GM23338 (cell line): Measurements from ENCODE around the gene MUC12. TPM values are rescaled to one million over a fixed set of nuclear protein-coding genes. Genes with fewer than 3 reads are reported as not detected.
"Not testable (repeated sequence)": the region's sequence is repeated elsewhere in the genome, so short reads cannot be mapped to it uniquely, and the experiment has no call there.

Source experiments
- ATAC-seq: fragments of 200-7000 bp; cut with Tn5 transposase; 3 replicates; pipeline ENCODE4 v1.9.1; 2020
- DNase-seq: peaks from one replicate; pipeline ENCODE4 v3.0.0-alpha.2; 2015; ENCODE audit warnings: low spot score
- H2AFZ ChIP-seq: fragments of 200-600 bp; sonication (generic); 2 replicates; pipeline ENCODE4 v1.8.0; 2016; ENCODE audit warnings: antibody characterized with exemption, mild to moderate bottlenecking, moderate library complexity
- H3F3A ChIP-seq: fragments of 200-600 bp; sonication (generic); replicated peaks from 2 replicates; pipeline ENCODE4 v1.8.0; 2017; ENCODE audit warnings: antibody characterized with exemption, mixed run types, low read depth
- H3K27ac ChIP-seq: fragments of 200-600 bp; sonication (generic); 2 replicates; pipeline ENCODE4 v1.6.1; 2016; ENCODE audit warnings: low read depth
- H3K27me3 ChIP-seq: fragments of 200-600 bp; sonication (generic); 2 replicates; pipeline ENCODE4 v1.8.0; 2016; ENCODE audit warnings: mild to moderate bottlenecking, mixed run types, moderate library complexity; ENCODE audit not compliant: insufficient read depth
- H3K36me3 ChIP-seq: fragments of 200-600 bp; sonication (generic); 2 replicates; pipeline ENCODE4 v1.8.0; 2016; ENCODE audit warnings: mild to moderate bottlenecking; ENCODE audit not compliant: insufficient read depth
- H3K4me1 ChIP-seq: fragments of 200-600 bp; sonication (generic); 2 replicates; pipeline ENCODE4 v1.8.0; 2016; ENCODE audit warnings: mild to moderate bottlenecking, moderate library complexity; ENCODE audit not compliant: insufficient read depth
- H3K4me2 ChIP-seq: fragments of 200-600 bp; sonication (generic); 2 replicates; pipeline ENCODE4 v1.7.1; 2017; ENCODE audit warnings: mixed run types
- H3K4me3 ChIP-seq: fragments of 200-600 bp; sonication (generic); 2 replicates; pipeline ENCODE4 v1.6.1; 2016; ENCODE audit warnings: mixed run types
- H3K79me2 ChIP-seq: fragments of 200-600 bp; sonication (generic); replicated peaks from 2 replicates; pipeline ENCODE4 v1.8.0; 2017; ENCODE audit warnings: mild to moderate bottlenecking; ENCODE audit not compliant: insufficient read depth
- H3K9me2 ChIP-seq: fragments of 200-600 bp; sonication (generic); 2 replicates; pipeline ENCODE4 v1.8.0; 2017; ENCODE audit not compliant: insufficient read depth
- H4K20me1 ChIP-seq: fragments of 200-600 bp; sonication (generic); replicated peaks from 2 replicates; pipeline ENCODE4 v1.8.0; 2017; ENCODE audit warnings: mild to moderate bottlenecking; ENCODE audit not compliant: insufficient read depth
- H3K27ac Mint-ChIP-seq: 2 replicates; pipeline ENCODE4 v1.8.0; 2020; ENCODE audit warnings: inconsistent platforms, mild to moderate bottlenecking, moderate library complexity, mixed read lengths
- H3K27me3 Mint-ChIP-seq: 3 replicates; pipeline ENCODE4 v1.8.0; 2022; ENCODE audit warnings: low read depth, mild to moderate bottlenecking, moderate library complexity, mixed read lengths, inconsistent platforms; ENCODE audit not compliant: insufficient read depth, poor library complexity
- H3K36me3 Mint-ChIP-seq: 3 replicates; pipeline ENCODE4 v1.8.0; 2021; ENCODE audit warnings: low read depth, mild to moderate bottlenecking, inconsistent platforms, moderate library complexity, mixed read lengths
- H3K4me1 Mint-ChIP-seq: 3 replicates; pipeline ENCODE4 v1.8.0; 2020; ENCODE audit warnings: mild to moderate bottlenecking, inconsistent platforms, mixed read lengths
- H3K4me3 Mint-ChIP-seq: 3 replicates; pipeline ENCODE4 v1.8.0; 2021; ENCODE audit warnings: moderate library complexity, mild to moderate bottlenecking, inconsistent platforms, mixed read lengths
- H3K9me3 Mint-ChIP-seq: 3 replicates; pipeline ENCODE4 v1.8.0; 2020; ENCODE audit warnings: moderate library complexity, mild to moderate bottlenecking, inconsistent platforms, mixed read lengths
- CREB1 ChIP-seq: fragments of 250-450 bp; sonication (Bioruptor Pico); IDR thresholded peaks from 2 replicates; pipeline ENCODE4 v1.5.0; 2020; ENCODE audit warnings: low read depth, mild to moderate bottlenecking, moderate library complexity
- CTCF ChIP-seq, 2 experiments: fragments of 200-600 bp in 1 of 2; sonication (generic) in 1 of 2; conservative IDR thresholded peaks; 2 replicates each; pipeline versions ENCODE4 v1.5.1 to v1.6.1; 2016 to 2017; ENCODE audit warnings: antibody characterized with exemption in 2 of 2, low read depth in 2 of 2, mild to moderate bottlenecking in 2 of 2, moderate library complexity in 1 of 2
- ETS1 ChIP-seq: IDR thresholded peaks from 2 replicates; pipeline ENCODE4 v1.6.1; 2016; ENCODE audit warnings: antibody characterized with exemption
- EZH2 ChIP-seq: fragments of 200-600 bp; sonication (generic); IDR thresholded peaks from one replicate; pipeline ENCODE4 v1.8.0; 2017; ENCODE audit warnings: antibody characterized with exemption, mild to moderate bottlenecking, low read depth; ENCODE audit not compliant: unreplicated experiment
- EZH2phosphoT487 ChIP-seq: fragments of 200-600 bp; sonication (generic); IDR thresholded peaks from one replicate; pipeline ENCODE4 v1.8.1; 2018; ENCODE audit warnings: antibody characterized with exemption; ENCODE audit not compliant: unreplicated experiment
- JUNB ChIP-seq: IDR thresholded peaks from one replicate; pipeline ENCODE4 v1.6.1; 2016; ENCODE audit warnings: antibody characterized with exemption; ENCODE audit not compliant: unreplicated experiment
- NANOG ChIP-seq: IDR thresholded peaks from 2 replicates; pipeline ENCODE4 v1.6.1; 2016; ENCODE audit warnings: antibody characterized with exemption, borderline replicate concordance
- POLR2AphosphoS5 ChIP-seq: IDR thresholded peaks from 2 replicates; pipeline ENCODE4 v1.6.1; 2016; ENCODE audit warnings: antibody characterized with exemption, low read depth
- REST ChIP-seq: IDR thresholded peaks from one replicate; pipeline ENCODE4 v1.6.1; 2018; ENCODE audit warnings: antibody characterized with exemption; ENCODE audit not compliant: unreplicated experiment
- ZNF114 ChIP-seq: fragments of 250-450 bp; sonication (Bioruptor Pico); IDR thresholded peaks from 2 replicates; pipeline ENCODE4 v1.5.0; 2020; ENCODE audit warnings: mild to moderate bottlenecking, moderate library complexity
- polyA plus RNA-seq: library from polyadenylated mRNA; unstranded; fragments of >200 nt; fragmentation: Nextera tagmentation; extraction: Ambion mirVana; gene quantifications from 2 replicates; pipeline ENCODE4 v1.2.1, GENCODE V29; 2016
- total RNA-seq: library from RNA; depleted of rRNA; stranded (reverse); fragments of >200 nt; shearing (Covaris generic); gene quantifications from 2 replicates; pipeline ENCODE4 v1.2.3, GENCODE V29; 2014

MUC12 gene
- total and polyA plus RNA-seq, 2 experiments from 2014 or later = 4.6 to 18.0 TPM

- Mint-ChIP-seq H3K27ac (no peak overlapping the region), H3K36me3 (no peaks in the 10 kb centered on the region), H3K4me1 (peaks cover 35% of the 10 kb centered on the region), H3K27me3 (peaks cover 10% of the 10 kb centered on the region), H3K4me3 (no peak overlapping the region), H3K9me3 (no peaks in the 10 kb centered on the region; the same call in 2 of the 3 replicates)
- Histone ChIP-seq H3K9me2 (no peaks in the 10 kb centered on the region), H3K4me1 (peaks cover 13% of the 10 kb centered on the region), H3K4me3 (no peak overlapping the region), H3K4me2 (no peak overlapping the region), H3K79me2 (no peaks in the 10 kb centered on the region), H3K27ac (no peak overlapping the region), H4K20me1 (no peaks in the 10 kb centered on the region), H3K27me3 (no peaks in the 10 kb centered on the region), H3F3A (no peaks in the 10 kb centered on the region), H3K36me3 (no peaks in the 10 kb centered on the region), H2AFZ (no peak overlapping the region)
- ATAC-seq (no peak), DNase-seq (no peak)
- peak; percentile 22 to 31; a peak in 3 of 4 replicates for TF ChIP-seq CTCF (conservative IDR thresholded peaks at IDR 0.05; ENCODE audit: low read depth in 2 of 2)
- TF ChIP-seq EZH2phosphoT487 = no peak
Observed at GRCh38 chr7:100921039-100921438, 48.3 kb upstream of the MUC12 start.

- not testable (repeated sequence) for H2AFZ ChIP-seq, H3K9me2 ChIP-seq, H3K36me3 ChIP-seq, H3K27me3 ChIP-seq, H3K4me3 ChIP-seq, ATAC-seq, H3K27ac Mint-ChIP-seq, H3K27me3 Mint-ChIP-seq, DNase-seq, H4K20me1 ChIP-seq, H3K27ac ChIP-seq, H3K4me3 Mint-ChIP-seq, H3K79me2 ChIP-seq, H3F3A ChIP-seq, H3K9me3 Mint-ChIP-seq, H3K36me3 Mint-ChIP-seq, H3K4me2 ChIP-seq
- H3K4me1 Mint-ChIP-seq = peaks cover 35% of the 10 kb centered on the region
- H3K4me1 ChIP-seq = peaks cover 31% of the 10 kb centered on the region
Observed at GRCh38 chr7:100923616-100924015, 45.7 kb upstream of the MUC12 start.

- no peak overlapping the region for H2AFZ ChIP-seq
- H3K27me3 ChIP-seq = no peaks in the 10 kb centered on the region
- H3K4me3 Mint-ChIP-seq = peak overlapping the region; percentile 23; the same call in 1 of the 3 replicates
- H3K9me2 ChIP-seq = no peaks in the 10 kb centered on the region
- no peaks in the 10 kb centered on the region; the same call in 1 of the 2 replicates for H3K36me3 ChIP-seq
- peaks cover 30% of the 10 kb centered on the region for H3K4me1 ChIP-seq
- no peak overlapping the region; the same call in 1 of the 2 replicates for H3K4me3 ChIP-seq
- H3K79me2 ChIP-seq = no peaks in the 10 kb centered on the region
- H3K36me3 Mint-ChIP-seq = peaks cover 27% of the 10 kb centered on the region
- H4K20me1 ChIP-seq = no peaks in the 10 kb centered on the region
- TF ChIP-seq POLR2AphosphoS5 = no peak
- TF ChIP-seq REST = no peak
- TF ChIP-seq EZH2 = no peak
- no peak for TF ChIP-seq CTCF (conservative IDR thresholded peaks at IDR 0.05; ENCODE audit: low read depth in 2 of 2)
- no peak for TF ChIP-seq ETS1
- TF ChIP-seq ZNF114 (CRISPR knock-in tag) = no peak
- no peak for TF ChIP-seq NANOG
- no peak for TF ChIP-seq CREB1 (CRISPR knock-in tag)
- no peak for TF ChIP-seq JUNB
- no peak for TF ChIP-seq EZH2phosphoT487
- peak overlapping the region; percentile 52 for H3K27ac ChIP-seq
- peak overlapping the region; percentile 13; the same call in 1 of the 2 replicates for H3K4me2 ChIP-seq
- peaks cover 3% of the 10 kb centered on the region; the same call in 1 of the 2 replicates for H3F3A ChIP-seq
- H3K4me1 Mint-ChIP-seq = peaks cover 15% of the 10 kb centered on the region
- ATAC-seq = peak; percentile 22
- peak overlapping the region; percentile 85 for H3K27ac Mint-ChIP-seq
- H3K27me3 Mint-ChIP-seq = peaks cover 11% of the 10 kb centered on the region
- no peak for DNase-seq
- peaks cover 33% of the 10 kb centered on the region for H3K9me3 Mint-ChIP-seq
Observed at GRCh38 chr7:100929808-100930174, 39.6 kb upstream of the MUC12 start.
